ENCODE data around the gene BIN2. TPM values are rescaled to one million over a fixed set of nuclear protein-coding genes. Genes with fewer than 3 reads are reported as not detected.

BIN2 gene
- total and polyA plus RNA-seq, 10 of the 15 experiments (the other 5 are each of a cell fraction or from before 2014, with no cell fraction given): 8.6 to 42.9 (median 32.1) TPM

DNA sequence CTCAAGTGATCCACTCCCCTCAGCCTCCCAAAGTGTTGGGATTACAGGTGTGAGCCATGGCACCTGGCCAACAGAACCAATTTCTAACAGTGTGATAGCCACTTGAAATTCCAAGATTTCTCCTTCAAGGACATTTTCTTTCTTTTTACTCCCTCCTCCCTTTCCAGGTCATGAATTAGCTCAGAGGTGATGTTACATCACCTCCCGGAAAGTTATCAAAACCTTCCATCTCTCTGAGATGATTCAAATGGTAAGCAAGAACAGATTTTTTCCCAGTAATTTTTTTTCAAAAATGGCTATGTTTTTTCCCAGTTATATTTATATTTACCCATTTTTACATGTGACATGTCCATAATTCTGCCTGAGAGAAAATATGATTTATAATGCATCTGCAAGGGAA is 38.1 kb downstream of the BIN2 start:
- CTCF ChIA-PET: interaction anchor here (1.8 kb wide), 1 partner anchor 55 kb away, joined by 8 read pairs; no protein-coding TSS in a partner anchor
- POLR2A ChIA-PET: no interaction called here
- no peaks in the 10 kb centered on the region for H3K4me1 ChIP-seq (ENCODE audit: control insufficient read depth, insufficient read depth, low read length)
- H3K9ac ChIP-seq (ENCODE audit: control insufficient read depth, insufficient read depth, low read length): no peak overlapping the region
- H3K36me3 ChIP-seq (ENCODE audit: control insufficient read depth in 2 of 2, insufficient read depth in 2 of 2, low read length in 1 of 2): no peaks in the 10 kb centered on the region; a peak in 2 of 4 replicates
- no peaks in the 10 kb centered on the region for H3K79me2 ChIP-seq (ENCODE audit: control insufficient read depth, insufficient read depth, low read length)
- no peak overlapping the region for H3K4me3 ChIP-seq
- in situ Hi-C loops (cut with MboI): no loop called here
- DNase-seq (ENCODE audit: low read depth, low spot score) (no peak), ATAC-seq (no peak), FAIRE-seq (no peak)
- no peak overlapping the region for H3K27ac ChIP-seq (ENCODE audit: control insufficient read depth, insufficient read depth)
- intact Hi-C loops (cut with micrococcal nuclease; ENCODE audit: unreplicated experiment): no loop called here
- no peaks in the 10 kb centered on the region for H3K9me3 ChIP-seq (replicated peaks; ENCODE audit: control insufficient read depth, insufficient read depth, low read length)
- SMC1A ChIA-PET (ENCODE audit: uncharacterized antibody, unreplicated experiment): no interaction called here
- WGBS (ENCODE audit: insufficient coverage, insufficient replicate concordance, low lambda C conversion rate, missing lambda C conversion rate): 92% methylated on average over 1 of the region's 1 CpG
- RAD21 ChIA-PET (ENCODE audit: unreplicated experiment): no interaction called here
- no peak overlapping the region for H3K4me2 ChIP-seq (ENCODE audit: control insufficient read depth, insufficient read depth)
- H4K20me1 ChIP-seq (ENCODE audit: control insufficient read depth, insufficient read depth): no peaks in the 10 kb centered on the region
- no peak overlapping the region for H2AFZ ChIP-seq (ENCODE audit: control insufficient read depth, low read depth, low read length)
- TF ChIP-seq RFX5 (IDR thresholded peaks at IDR 0.05; ENCODE audit: low read depth, low read length) (no peak), ZSCAN29 (IDR thresholded peaks at IDR 0.05) (no peak), NR2F1 (conservative IDR thresholded peaks at IDR 0.05) (no peak), CEBPB (IDR thresholded peaks at IDR 0.05; ENCODE audit: borderline replicate concordance in 1 of 2, low read depth in 2 of 2, low read length in 2 of 2) (no peak), GABPA (IDR thresholded peaks at IDR 0.05; ENCODE audit: low read depth) (no peak), POLR2AphosphoS5 (IDR thresholded peaks at IDR 0.05; ENCODE audit: low read length) (no peak), EZH2 (IDR thresholded peaks at IDR 0.05; ENCODE audit: borderline replicate concordance, control insufficient read depth, low read depth, low read length) (no peak), FOXK2 (IDR thresholded peaks at IDR 0.05) (no peak), RCOR1 (conservative IDR thresholded peaks at IDR 0.05; ENCODE audit: low read depth, low read length) (no peak), POLR2AphosphoS2 (IDR thresholded peaks at IDR 0.05; ENCODE audit: low read depth, low read length) (no peak), WRNIP1 (IDR thresholded peaks at IDR 0.05; ENCODE audit: borderline replicate concordance, low read depth, low read length) (no peak), BHLHE40 (IDR thresholded peaks at IDR 0.05; ENCODE audit: borderline replicate concordance in 1 of 2, low read depth in 2 of 2, low read length in 1 of 2) (no peak), STAT3 (IDR thresholded peaks at IDR 0.05; ENCODE audit: low read depth, low read length) (no peak), MTA3 (IDR thresholded peaks at IDR 0.05; ENCODE audit: borderline replicate concordance, low read length) (no peak), ZNF274 (IDR thresholded peaks at IDR 0.05; ENCODE audit: insufficient read depth, insufficient read length) (no peak), CREM (IDR thresholded peaks at IDR 0.05; ENCODE audit: low read depth) (no peak)
- TF ChIP-seq, protein P1, sequence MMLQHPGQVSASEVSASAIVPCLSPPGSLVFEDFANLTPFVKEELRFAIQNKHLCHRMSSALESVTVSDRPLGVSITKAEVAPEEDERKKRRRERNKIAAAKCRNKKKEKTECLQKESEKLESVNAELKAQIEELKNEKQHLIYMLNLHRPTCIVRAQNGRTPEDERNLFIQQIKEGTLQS (IDR thresholded peaks at IDR 0.05; ENCODE audit: borderline replicate concordance, extremely low read depth, low read depth, low read length): no peak
- TF ChIP-seq, protein P2, sequence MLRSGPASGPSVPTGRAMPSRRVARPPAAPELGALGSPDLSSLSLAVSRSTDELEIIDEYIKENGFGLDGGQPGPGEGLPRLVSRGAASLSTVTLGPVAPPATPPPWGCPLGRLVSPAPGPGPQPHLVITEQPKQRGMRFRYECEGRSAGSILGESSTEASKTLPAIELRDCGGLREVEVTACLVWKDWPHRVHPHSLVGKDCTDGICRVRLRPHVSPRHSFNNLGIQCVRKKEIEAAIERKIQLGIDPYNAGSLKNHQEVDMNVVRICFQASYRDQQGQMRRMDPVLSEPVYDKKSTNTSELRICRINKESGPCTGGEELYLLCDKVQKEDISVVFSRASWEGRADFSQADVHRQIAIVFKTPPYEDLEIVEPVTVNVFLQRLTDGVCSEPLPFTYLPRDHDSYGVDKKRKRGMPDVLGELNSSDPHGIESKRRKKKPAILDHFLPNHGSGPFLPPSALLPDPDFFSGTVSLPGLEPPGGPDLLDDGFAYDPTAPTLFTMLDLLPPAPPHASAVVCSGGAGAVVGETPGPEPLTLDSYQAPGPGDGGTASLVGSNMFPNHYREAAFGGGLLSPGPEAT (IDR thresholded peaks at IDR 0.05; ENCODE audit: low read depth): no peak
- TF ChIP-seq, protein P3, sequence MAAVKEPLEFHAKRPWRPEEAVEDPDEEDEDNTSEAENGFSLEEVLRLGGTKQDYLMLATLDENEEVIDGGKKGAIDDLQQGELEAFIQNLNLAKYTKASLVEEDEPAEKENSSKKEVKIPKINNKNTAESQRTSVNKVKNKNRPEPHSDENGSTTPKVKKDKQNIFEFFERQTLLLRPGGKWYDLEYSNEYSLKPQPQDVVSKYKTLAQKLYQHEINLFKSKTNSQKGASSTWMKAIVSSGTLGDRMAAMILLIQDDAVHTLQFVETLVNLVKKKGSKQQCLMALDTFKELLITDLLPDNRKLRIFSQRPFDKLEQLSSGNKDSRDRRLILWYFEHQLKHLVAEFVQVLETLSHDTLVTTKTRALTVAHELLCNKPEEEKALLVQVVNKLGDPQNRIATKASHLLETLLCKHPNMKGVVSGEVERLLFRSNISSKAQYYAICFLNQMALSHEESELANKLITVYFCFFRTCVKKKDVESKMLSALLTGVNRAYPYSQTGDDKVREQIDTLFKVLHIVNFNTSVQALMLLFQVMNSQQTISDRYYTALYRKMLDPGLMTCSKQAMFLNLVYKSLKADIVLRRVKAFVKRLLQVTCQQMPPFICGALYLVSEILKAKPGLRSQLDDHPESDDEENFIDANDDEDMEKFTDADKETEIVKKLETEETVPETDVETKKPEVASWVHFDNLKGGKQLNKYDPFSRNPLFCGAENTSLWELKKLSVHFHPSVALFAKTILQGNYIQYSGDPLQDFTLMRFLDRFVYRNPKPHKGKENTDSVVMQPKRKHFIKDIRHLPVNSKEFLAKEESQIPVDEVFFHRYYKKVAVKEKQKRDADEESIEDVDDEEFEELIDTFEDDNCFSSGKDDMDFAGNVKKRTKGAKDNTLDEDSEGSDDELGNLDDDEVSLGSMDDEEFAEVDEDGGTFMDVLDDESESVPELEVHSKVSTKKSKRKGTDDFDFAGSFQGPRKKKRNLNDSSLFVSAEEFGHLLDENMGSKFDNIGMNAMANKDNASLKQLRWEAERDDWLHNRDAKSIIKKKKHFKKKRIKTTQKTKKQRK (IDR thresholded peaks at IDR 0.05; ENCODE audit: low read depth, low read length): no peak
- BruUV-seq (replicated peaks): TSS peak; percentile 57
- no peaks in the 10 kb centered on the region for H3K27me3 ChIP-seq (replicated peaks in 1 of 2; ENCODE audit: control insufficient read depth in 2 of 2, insufficient read depth in 2 of 2, low read length in 1 of 2)
